HCT116 (cell line): ENCODE measurements around the gene UCP1. TPM values are rescaled to one million over a fixed set of nuclear protein-coding genes. Genes with fewer than 3 reads are reported as not detected.

Experiments used
- ATAC-seq: fragments of 200-7000 bp; cut with Tn5 transposase; 2 replicates; pipeline ENCODE4 v1.9.1; 2020; ENCODE audit warnings: mild to moderate bottlenecking, moderate library complexity
- BruUV-seq: library from RNA; stranded (reverse); fragments of 400-500 nt; replicated peaks from 2 replicates; lab custom pipeline; 2021; lab: Mats Ljungman, UMichigan
- CTCF ChIA-PET: fragments of 300-600 bp; sonication (Branson Sonifier 250); formaldehyde crosslinking; loops from one replicate; lab custom pipeline; 2021; ENCODE audit warnings: antibody characterized with exemption; lab: Charles Lee
- POLR2A ChIA-PET: fragments of 300-600, 350-600 bp; sonication (Branson Sonifier 250); formaldehyde crosslinking; loops from one replicate; lab custom pipeline; 2021; ENCODE audit warnings: antibody characterized with exemption; lab: Charles Lee
- RAD21 ChIA-PET, 2 experiments: fragments of 300-600 bp; sonication (Branson Sonifier 250); formaldehyde crosslinking; loops; one replicate each; lab custom pipeline; 2023; ENCODE audit warnings: low total read pairs in 2 of 2; ENCODE audit not compliant: uncharacterized antibody in 2 of 2, unreplicated experiment in 2 of 2, low non-redundant PET in 1 of 2; lab: Charles Lee
- DNase-seq: peaks from one replicate; pipeline ENCODE4 v3.0.0-alpha.2; 2010; ENCODE audit warnings: low read depth, low spot score
- H2AFZ ChIP-seq: fragments of 200-600 bp; shearing (Covaris generic), sonication (generic); 2 replicates; pipeline ENCODE4 v1.6.1; 2017; ENCODE audit warnings: low read depth, mixed run types, mixed read lengths, antibody characterized with exemption, low read length; ENCODE audit not compliant: poor library complexity, severe bottlenecking
- H3K27ac ChIP-seq: 2 replicates; pipeline ENCODE4 v1.5.1; 2012; ENCODE audit warnings: low read depth, low read length
- H3K27me3 ChIP-seq: fragments of 200-600 bp; sonication (generic); 2 replicates; pipeline ENCODE4 v1.6.1; 2016; ENCODE audit warnings: mixed run types, low read length, mixed read lengths; ENCODE audit not compliant: insufficient read depth
- H3K36me3 ChIP-seq, 2 experiments: fragments of 200-500 bp in 1 of 2; fragments of 200-600 bp in 1 of 2; sonication (Bioruptor generic) in 1 of 2; sonication (generic) in 1 of 2; 2 replicates each; pipeline versions ENCODE4 v1.5.1 to v1.6.1; 2014 to 2016; ENCODE audit warnings: low read length in 2 of 2, inconsistent platforms in 1 of 2, mixed read lengths in 1 of 2, mixed run types in 1 of 2; ENCODE audit not compliant: insufficient read depth in 2 of 2, control insufficient read depth in 1 of 2
- H3K4me1 ChIP-seq, 2 experiments: fragments of 200-600 bp in 1 of 2; sonication (generic) in 1 of 2; 2 replicates each; pipeline versions ENCODE4 v1.5.1 to v1.6.1; 2012 to 2017; ENCODE audit warnings: low read length in 2 of 2, inconsistent platforms in 1 of 2, mild to moderate bottlenecking in 1 of 2, mixed read lengths in 1 of 2, mixed run types in 1 of 2, moderate library complexity in 1 of 2; ENCODE audit not compliant: insufficient read depth in 2 of 2, control insufficient read depth in 1 of 2
- H3K4me2 ChIP-seq: fragments of 200-600 bp; sonication (generic); 2 replicates; pipeline ENCODE4 v1.6.1; 2017; ENCODE audit warnings: mixed run types, low read length, mixed read lengths
- H3K4me3 ChIP-seq, 2 experiments: fragments of 200-600 bp in 1 of 2; sonication (generic) in 1 of 2; replicated peaks in 1 of 2; 2 replicates each; pipeline ENCODE4 v1.5.1; 2011 to 2016; ENCODE audit warnings: low read length in 2 of 2, control low read depth in 1 of 2, low read depth in 1 of 2, mild to moderate bottlenecking in 1 of 2, mixed read lengths in 1 of 2, mixed run types in 1 of 2
- H3K79me2 ChIP-seq: fragments of 200-600 bp; sonication (generic); 2 replicates; pipeline ENCODE4 v1.6.1; 2017; ENCODE audit warnings: mild to moderate bottlenecking, mixed run types, low read length, moderate library complexity, mixed read lengths; ENCODE audit not compliant: insufficient read depth
- H3K9ac ChIP-seq: fragments of 200-600 bp; sonication (generic); 2 replicates; pipeline ENCODE4 v1.6.1; 2016; ENCODE audit warnings: low read length, mixed read lengths
- H3K9me2 ChIP-seq: fragments of 200-600 bp; sonication (generic), shearing (Covaris generic); 2 replicates; pipeline ENCODE4 v1.6.1; 2017; ENCODE audit warnings: mixed run types, mild to moderate bottlenecking, moderate library complexity; ENCODE audit not compliant: insufficient read depth
- H3K9me3 ChIP-seq, 2 experiments: fragments of 200-500 bp in 1 of 2; fragments of 200-600 bp in 1 of 2; sonication (Bioruptor generic) in 1 of 2; sonication (generic) in 1 of 2; 2 replicates each; pipeline ENCODE4 v1.6.1; 2014 to 2017; ENCODE audit warnings: low read length in 2 of 2, mixed read lengths in 2 of 2, inconsistent platforms in 1 of 2, low read depth in 1 of 2, mild to moderate bottlenecking in 1 of 2, mixed run types in 1 of 2, moderate library complexity in 1 of 2; ENCODE audit not compliant: control insufficient read depth in 1 of 2, insufficient read depth in 1 of 2
- H4K20me1 ChIP-seq: fragments of 200-600 bp; sonication (generic), shearing (Covaris generic); 2 replicates; pipeline ENCODE4 v1.6.1; 2017; ENCODE audit warnings: mixed run types, mild to moderate bottlenecking, moderate library complexity; ENCODE audit not compliant: insufficient read depth
- CBX3 ChIP-seq: IDR thresholded peaks from 2 replicates; pipeline ENCODE4 v1.6.1; 2012; ENCODE audit warnings: low read depth
- CEBPB ChIP-seq: IDR thresholded peaks from 2 replicates; pipeline ENCODE4 v1.6.1; 2012; ENCODE audit warnings: low read depth
- CTCF ChIP-seq, 3 experiments: fragments of 200-600 bp in 1 of 3; sonication (generic) in 1 of 3; IDR thresholded peaks in 2 of 3; conservative IDR thresholded peaks in 1 of 3; 2 replicates each; pipeline ENCODE4 v1.5.1; 2012 to 2017; ENCODE audit warnings: low read depth in 2 of 3, low read length in 2 of 3, antibody characterized with exemption in 1 of 3, borderline replicate concordance in 1 of 3, control low read depth in 1 of 3, mild to moderate bottlenecking in 1 of 3, mixed read lengths in 1 of 3, mixed run types in 1 of 3, moderate library complexity in 1 of 3; ENCODE audit not compliant: insufficient read depth in 1 of 3
- EZH2phosphoT487 ChIP-seq: fragments of 200-600 bp; IDR thresholded peaks from 2 replicates; pipeline ENCODE4 v1.6.1; 2018; ENCODE audit warnings: antibody characterized with exemption, borderline replicate concordance
- POLR2AphosphoS5 ChIP-seq: IDR thresholded peaks from 2 replicates; pipeline ENCODE4 v1.6.1; 2011; ENCODE audit warnings: mild to moderate bottlenecking, low read depth, low read length, moderate library complexity
- RAD21 ChIP-seq: IDR thresholded peaks from 2 replicates; pipeline ENCODE4 v1.6.1; 2012; ENCODE audit warnings: low read depth, mild to moderate bottlenecking
- SRF ChIP-seq: IDR thresholded peaks from 2 replicates; pipeline ENCODE4 v1.6.1; 2012; ENCODE audit warnings: low read depth
- TCF7L2 ChIP-seq: IDR thresholded peaks from 2 replicates; pipeline ENCODE4 v1.7.0; 2011; ENCODE audit warnings: borderline replicate concordance, inconsistent platforms; ENCODE audit not compliant: insufficient read depth, insufficient read length; ENCODE audit errors: extremely low read depth
- ZFX ChIP-seq: fragments of 450-650 bp; IDR thresholded peaks from 2 replicates; pipeline ENCODE4 v1.6.1; 2017
- ZNF274 ChIP-seq: fragments of 200-500 bp; sonication (Bioruptor generic); IDR thresholded peaks from 2 replicates; pipeline ENCODE4 v1.6.1; 2014; ENCODE audit warnings: mild to moderate bottlenecking, low read depth, low read length, inconsistent platforms
- intact Hi-C: fragments of 100-400 bp; cut with micrococcal nuclease; formaldehyde crosslinking; loops from 2 replicates; pipeline ENCODE4 v1.10.0; 2022
- total RNA-seq: library from RNA; stranded (reverse); gene quantifications from one replicate; pipeline ENCODE4 v1.2.1, GENCODE V29; 2021; ENCODE audit not compliant: unreplicated experiment
- TF ChIP-seq, protein P1 (sequence below): IDR thresholded peaks from 2 replicates; pipeline ENCODE4 v1.6.1; 2012; ENCODE audit warnings: low read depth
- TF ChIP-seq, protein P2 (sequence below): IDR thresholded peaks from 2 replicates; pipeline ENCODE4 v1.6.1; 2012

UCP1 gene
- total RNA-seq, 1 experiment from 2014 or later = not detected

GRCh38 chr4:140523857-140524742, 44.7 kb downstream of the UCP1 start, which contains the start of gene ELMOD2 (continued):
- TF ChIP-seq, protein P1, sequence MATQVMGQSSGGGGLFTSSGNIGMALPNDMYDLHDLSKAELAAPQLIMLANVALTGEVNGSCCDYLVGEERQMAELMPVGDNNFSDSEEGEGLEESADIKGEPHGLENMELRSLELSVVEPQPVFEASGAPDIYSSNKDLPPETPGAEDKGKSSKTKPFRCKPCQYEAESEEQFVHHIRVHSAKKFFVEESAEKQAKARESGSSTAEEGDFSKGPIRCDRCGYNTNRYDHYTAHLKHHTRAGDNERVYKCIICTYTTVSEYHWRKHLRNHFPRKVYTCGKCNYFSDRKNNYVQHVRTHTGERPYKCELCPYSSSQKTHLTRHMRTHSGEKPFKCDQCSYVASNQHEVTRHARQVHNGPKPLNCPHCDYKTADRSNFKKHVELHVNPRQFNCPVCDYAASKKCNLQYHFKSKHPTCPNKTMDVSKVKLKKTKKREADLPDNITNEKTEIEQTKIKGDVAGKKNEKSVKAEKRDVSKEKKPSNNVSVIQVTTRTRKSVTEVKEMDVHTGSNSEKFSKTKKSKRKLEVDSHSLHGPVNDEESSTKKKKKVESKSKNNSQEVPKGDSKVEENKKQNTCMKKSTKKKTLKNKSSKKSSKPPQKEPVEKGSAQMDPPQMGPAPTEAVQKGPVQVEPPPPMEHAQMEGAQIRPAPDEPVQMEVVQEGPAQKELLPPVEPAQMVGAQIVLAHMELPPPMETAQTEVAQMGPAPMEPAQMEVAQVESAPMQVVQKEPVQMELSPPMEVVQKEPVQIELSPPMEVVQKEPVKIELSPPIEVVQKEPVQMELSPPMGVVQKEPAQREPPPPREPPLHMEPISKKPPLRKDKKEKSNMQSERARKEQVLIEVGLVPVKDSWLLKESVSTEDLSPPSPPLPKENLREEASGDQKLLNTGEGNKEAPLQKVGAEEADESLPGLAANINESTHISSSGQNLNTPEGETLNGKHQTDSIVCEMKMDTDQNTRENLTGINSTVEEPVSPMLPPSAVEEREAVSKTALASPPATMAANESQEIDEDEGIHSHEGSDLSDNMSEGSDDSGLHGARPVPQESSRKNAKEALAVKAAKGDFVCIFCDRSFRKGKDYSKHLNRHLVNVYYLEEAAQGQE = no peak

- Histone ChIP-seq H4K20me1 (no peaks in the 10 kb centered on the region), H3K27ac (no peak overlapping the region), H3K4me3 (peak overlapping the region; percentile 15 to 92)
- POLR2A ChIA-PET = no interaction called here
- TF ChIP-seq EZH2phosphoT487 (no peak), ZFX (no peak), TCF7L2 (no peak), CTCF (IDR thresholded peaks at IDR 0.05 in 2 of 3, conservative IDR thresholded peaks at IDR 0.05 in 1 of 3; ENCODE audit: borderline replicate concordance in 1 of 3, insufficient read depth in 1 of 3, low read depth in 2 of 3, low read length in 2 of 3) (no peak), CEBPB (no peak), SRF (no peak), ZNF274 (no peak), CBX3 (no peak), POLR2AphosphoS5 (no peak), RAD21 (no peak)
- TF ChIP-seq, protein P2, sequence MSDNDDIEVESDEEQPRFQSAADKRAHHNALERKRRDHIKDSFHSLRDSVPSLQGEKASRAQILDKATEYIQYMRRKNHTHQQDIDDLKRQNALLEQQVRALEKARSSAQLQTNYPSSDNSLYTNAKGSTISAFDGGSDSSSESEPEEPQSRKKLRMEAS = no peak
- TF ChIP-seq, protein P1 = no peak
- TF ChIP-seq, all 23 proteins: peak for 0
- Histone ChIP-seq H3K9me2 (no peaks in the 10 kb centered on the region), H3K9ac (no peak overlapping the region), H3K27me3 (no peaks in the 10 kb centered on the region), H3K79me2 (peaks cover 21% of the 10 kb centered on the region), H3K4me1 (peaks cover 3 to 8% of the 10 kb centered on the region in 2 experiments; a peak in 2 of 4 replicates), H3K4me2 (peak overlapping the region; percentile 80), H2AFZ (peak overlapping the region; percentile 99), H3K36me3 (peaks cover 0 to 8% of the 10 kb centered on the region in 2 experiments; a peak in 3 of 4 replicates), H3K9me3 (no peaks in the 10 kb centered on the region)
- intact Hi-C loops = loop anchor here (5.0 to 10.0 kb wide), 2 partner anchors 151 to 331 kb away; partner anchors contain the start of gene SCOC
- DNase-seq (no peak), ATAC-seq (no peak)
- BruUV-seq = no TSS peak
- ChIA-PET CTCF (interaction anchor here (0.7 to 1.0 kb wide), 4 partner anchors 13 to 335 kb away, joined by 3 to 7 read pairs (median 4); partner anchors contain the start of gene SCOC), RAD21 (no interaction called here)
These were observed 45.3 kb downstream of the UCP1 start for GRCh38 chr4:140523370-140523856.
